ENCODE measurements around the gene DHFR. TPM values are rescaled to one million over a fixed set of nuclear protein-coding genes. Genes with fewer than 3 reads are reported as not detected.
"Not testable (repeated sequence)": the region's sequence is repeated elsewhere in the genome, so short reads cannot be mapped to it uniquely, and the experiment has no call there.

Gene DHFR
- total and polyA plus RNA-seq, 2 of the 8 experiments (the other 6 are each of a cell fraction or from before 2014, with no cell fraction given), result 46.4 to 88.9 TPM

DNA sequence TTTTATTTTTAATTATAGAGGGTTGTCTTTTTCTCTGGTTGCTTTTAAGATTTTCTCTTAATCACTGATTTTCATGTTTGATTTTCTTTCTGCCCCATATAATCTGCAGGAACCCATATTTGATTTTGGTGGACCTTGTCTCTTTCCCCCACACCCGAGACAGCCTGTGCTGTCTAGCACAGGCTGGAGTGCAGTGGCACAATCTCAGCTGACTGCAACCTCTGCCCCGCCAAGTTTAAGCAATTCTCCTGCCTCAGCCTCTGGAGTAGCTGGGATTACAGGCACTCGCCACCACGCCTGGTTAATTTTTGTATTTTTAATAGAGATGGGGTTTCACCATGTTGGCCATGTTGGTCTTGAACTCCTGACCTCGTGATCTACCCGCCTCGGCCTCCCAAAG lies 5.9 kb upstream of the DHFR start:
- H3K56ac ChIP-seq (replicated peaks; ENCODE audit: insufficient read length, low read depth, low read length); H3K23ac ChIP-seq (ENCODE audit: insufficient read length); H3K4me2 ChIP-seq (ENCODE audit: insufficient read depth in 1 of 2, low read depth in 2 of 2, low read length in 2 of 2); H3K79me1 ChIP-seq (ENCODE audit: low read depth, low read length); H4K20me1 ChIP-seq (replicated peaks in 1 of 2; ENCODE audit: control insufficient read depth in 1 of 2, insufficient read depth in 2 of 2, low read length in 2 of 2); H2BK20ac ChIP-seq (ENCODE audit: low read length); H3K4ac ChIP-seq (replicated peaks; ENCODE audit: insufficient read length, low read depth, low read length); H4K91ac ChIP-seq (replicated peaks; ENCODE audit: insufficient read length, low read length); H3K14ac ChIP-seq (ENCODE audit: insufficient read length); POLR2A ChIA-PET (ENCODE audit: partially characterized antibody); H2BK15ac ChIP-seq (ENCODE audit: low read length); FAIRE-seq; H2BK5ac ChIP-seq (ENCODE audit: low read depth, low read length); H4K8ac ChIP-seq (ENCODE audit: extremely low read depth, insufficient read depth, low read length); H3K4me3 ChIP-seq (ENCODE audit: extremely low read depth in 1 of 4, insufficient read depth in 2 of 4, low read depth in 3 of 4, low read length in 4 of 4); H3K9ac ChIP-seq (replicated peaks in 1 of 4; ENCODE audit: extremely low read depth in 1 of 4, low read depth in 3 of 4, low read length in 3 of 4); H2AFZ ChIP-seq (ENCODE audit: low read length); H3K18ac ChIP-seq (ENCODE audit: extremely low read depth, low read length); DNase-seq (ENCODE audit: low read depth in 1 of 2, low spot score in 2 of 2); H4K5ac ChIP-seq (ENCODE audit: insufficient read length, low read depth, low read length); H3K27ac ChIP-seq (ENCODE audit: low read depth, low read length); H3K4me1 ChIP-seq (replicated peaks in 1 of 4; ENCODE audit: control insufficient read depth in 3 of 4, insufficient read depth in 4 of 4, low read length in 3 of 4); H3K27me3 ChIP-seq (replicated peaks in 1 of 4; ENCODE audit: control insufficient read depth in 3 of 4, extremely low read depth in 1 of 4, insufficient read depth in 3 of 4, low read length in 3 of 4); H3K9me3 ChIP-seq (ENCODE audit: insufficient read depth in 2 of 2, low read depth in 1 of 2, low read length in 1 of 2); H3K23me2 ChIP-seq (ENCODE audit: low read depth, low read length); H2AK5ac ChIP-seq (ENCODE audit: low read depth, low read length); H2BK12ac ChIP-seq (ENCODE audit: low read depth, low read length); H2BK120ac ChIP-seq (replicated peaks; ENCODE audit: low read depth, low read length): not testable (repeated sequence)
- CTCF ChIA-PET (ENCODE audit: partially characterized antibody), result interaction anchor here (0.9 kb wide), 1 partner anchor 9 kb away, joined by 3 read pairs; no protein-coding TSS in a partner anchor
- Histone ChIP-seq H3K36me3 (ENCODE audit: control insufficient read depth in 2 of 4, insufficient read depth in 4 of 4, low read length in 3 of 4) (peaks cover 0 to 45% (median 24%) of the 10 kb centered on the region in 4 experiments; a peak in 6 of 8 replicates), H3K79me2 (ENCODE audit: control insufficient read depth in 1 of 2, insufficient read depth in 2 of 2, low read length in 2 of 2) (peaks cover 0 to 21% of the 10 kb centered on the region in 2 experiments; a peak in 3 of 4 replicates)
- whole genome bisulfite sequencing, 2 experiments (ENCODE audit: extremely low coverage in 1 of 2, insufficient coverage in 1 of 2, insufficient read length in 1 of 2, insufficient replicate concordance in 2 of 2, low coverage in 1 of 2, low lambda C conversion rate in 2 of 2, missing lambda C conversion rate in 1 of 2), result 94% methylated on average over 7 of the region's 7 CpGs; no CpG with 5 or more reads in 1 of the 2 experiments
